ENCODE results near the gene SLC35B2.

SLC35B2 gene

GRCh38 chr6:44266347-44266746 lies 9.0 kb upstream of the SLC35B2 start:
- no peak for DNase-seq

DNA sequence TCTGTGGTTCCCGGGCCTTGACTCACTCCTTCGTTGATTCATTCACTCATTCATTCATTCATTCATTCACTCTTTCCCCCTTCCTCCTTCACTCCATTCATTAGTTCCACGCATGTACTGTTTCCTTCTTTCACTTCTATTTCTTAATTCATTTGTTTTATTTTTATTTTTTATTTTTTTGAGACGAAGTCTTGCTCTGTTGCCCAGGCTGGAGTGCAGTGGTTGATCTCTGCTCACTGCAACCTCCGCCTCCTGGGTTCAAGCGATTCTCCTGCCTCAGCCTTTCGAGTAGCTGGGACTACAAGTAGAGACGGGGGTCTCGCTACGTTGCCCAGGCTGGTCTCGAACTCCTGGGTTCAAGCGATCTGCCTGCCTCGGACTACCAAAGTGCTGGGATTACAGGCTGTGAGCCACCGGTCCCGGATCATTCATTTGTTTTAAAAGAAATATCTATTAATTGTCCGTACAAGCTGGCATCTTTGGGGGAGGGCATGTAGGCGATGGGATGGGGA lies 8.4 kb upstream of the SLC35B2 start:
- no peak for DNase-seq

GRCh38 chr6:44265007-44265721 lies 7.8 kb upstream of the SLC35B2 start, which contains the start of gene NFKBIE:
Gene NFKBIE, minus strand, starts transcription at chr6:44265551. Its CDS starts 205 bp downstream, at chr6:44265346.
- DNase-seq, result no peak

DNA sequence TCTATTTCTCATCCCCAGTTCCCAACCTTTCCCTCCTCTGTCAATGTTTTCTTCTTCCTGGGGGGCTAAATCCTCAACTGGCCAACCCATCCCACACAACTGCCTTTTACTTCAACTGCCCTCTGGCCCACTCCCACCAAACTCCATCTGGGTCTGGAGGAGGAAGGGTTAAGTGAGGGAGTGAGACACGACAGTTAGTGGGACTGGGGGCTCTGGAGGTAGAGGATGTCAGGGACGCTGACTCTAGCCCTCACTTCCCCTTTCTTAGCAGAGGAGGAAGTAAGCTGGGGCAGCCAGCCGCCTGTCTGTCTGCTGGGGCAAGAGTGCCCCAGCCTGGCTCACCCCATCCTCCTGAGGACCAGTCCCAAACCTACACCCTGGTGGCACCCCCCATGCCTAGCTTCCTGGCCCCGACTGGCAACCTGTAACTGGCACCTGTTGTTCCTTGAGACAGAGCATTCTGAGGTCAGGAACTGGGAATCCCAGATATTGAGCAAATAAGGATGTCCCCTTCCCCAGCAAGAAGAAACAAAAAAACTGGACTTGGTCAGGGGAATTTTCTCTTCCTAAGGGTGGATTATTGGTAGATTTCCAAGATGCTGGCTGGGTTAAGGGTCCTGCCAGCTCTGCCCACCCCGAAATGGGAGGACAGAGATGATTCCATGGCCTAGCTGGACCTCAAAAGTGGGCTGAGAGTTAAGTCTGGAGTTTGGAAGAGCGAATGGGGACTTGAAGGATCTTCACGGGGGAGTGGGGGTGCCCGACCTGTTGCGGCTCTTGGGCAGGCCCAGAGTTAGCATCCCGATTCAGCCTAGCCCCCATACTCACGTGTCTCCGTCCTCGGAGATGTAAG lies 7.1 kb upstream of the SLC35B2 start:
- no peak for DNase-seq

DNA sequence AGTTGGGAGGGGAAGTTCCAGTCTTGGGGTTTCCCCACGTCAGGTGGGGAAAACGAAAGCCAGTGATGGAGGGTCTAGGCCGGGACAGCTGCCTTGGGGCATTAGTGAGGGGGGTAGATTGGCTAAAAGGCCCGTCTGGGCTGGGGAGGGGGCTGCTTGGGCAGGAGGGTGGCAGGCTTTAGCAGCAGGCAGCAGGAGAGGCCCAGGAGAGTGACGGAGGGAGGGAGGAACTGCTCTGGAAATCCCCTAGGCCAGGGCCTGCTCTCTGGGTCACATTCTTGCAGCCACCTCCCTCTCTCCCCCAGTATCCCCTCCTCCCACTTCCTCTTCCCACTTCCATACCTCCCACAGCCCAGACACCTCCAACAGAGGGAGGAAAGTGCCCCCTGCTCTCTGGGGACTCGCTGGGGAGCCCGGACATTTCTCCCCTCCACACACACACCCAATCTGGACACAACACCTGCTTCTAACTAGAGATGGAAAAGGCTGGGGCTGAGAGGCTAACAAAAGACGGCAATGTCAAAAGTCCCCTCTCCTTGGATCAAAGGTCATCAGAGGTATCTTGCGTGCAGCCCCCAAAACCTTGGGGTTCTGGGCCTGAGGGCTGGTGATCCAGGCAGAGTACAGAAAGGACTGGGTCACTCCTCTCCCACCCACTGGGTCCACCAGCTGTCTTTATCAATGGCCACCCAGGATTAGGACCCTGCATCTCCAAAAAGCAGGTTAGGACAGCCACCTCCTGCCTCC lies 6.2 kb upstream of the SLC35B2 start:
- DNase-seq, result no peak

GRCh38 chr6:44262467-44263353 lies 5.4 kb upstream of the SLC35B2 start:
- no peak for DNase-seq

DNA sequence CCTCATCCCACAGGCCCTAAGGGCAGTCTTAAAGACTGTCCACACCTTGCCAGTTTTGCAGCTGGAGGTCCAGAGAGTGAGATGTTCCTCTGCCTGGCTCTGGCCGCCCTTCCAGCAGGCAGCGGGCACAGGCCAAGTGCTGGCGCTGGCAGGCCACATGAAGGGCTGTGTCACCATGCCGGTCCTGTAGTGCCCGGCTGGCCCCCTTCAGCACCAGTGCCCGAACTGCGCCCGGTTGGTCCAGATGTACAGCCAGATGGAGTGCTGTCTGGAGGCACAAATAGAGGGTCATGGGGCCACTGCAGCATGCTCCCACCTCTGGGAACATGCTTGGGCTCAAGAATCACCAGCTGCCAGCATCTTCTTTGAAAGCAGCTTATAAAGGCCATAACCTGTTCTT lies 4.3 kb upstream of the SLC35B2 start:
- DNase-seq, result no peak

DNA sequence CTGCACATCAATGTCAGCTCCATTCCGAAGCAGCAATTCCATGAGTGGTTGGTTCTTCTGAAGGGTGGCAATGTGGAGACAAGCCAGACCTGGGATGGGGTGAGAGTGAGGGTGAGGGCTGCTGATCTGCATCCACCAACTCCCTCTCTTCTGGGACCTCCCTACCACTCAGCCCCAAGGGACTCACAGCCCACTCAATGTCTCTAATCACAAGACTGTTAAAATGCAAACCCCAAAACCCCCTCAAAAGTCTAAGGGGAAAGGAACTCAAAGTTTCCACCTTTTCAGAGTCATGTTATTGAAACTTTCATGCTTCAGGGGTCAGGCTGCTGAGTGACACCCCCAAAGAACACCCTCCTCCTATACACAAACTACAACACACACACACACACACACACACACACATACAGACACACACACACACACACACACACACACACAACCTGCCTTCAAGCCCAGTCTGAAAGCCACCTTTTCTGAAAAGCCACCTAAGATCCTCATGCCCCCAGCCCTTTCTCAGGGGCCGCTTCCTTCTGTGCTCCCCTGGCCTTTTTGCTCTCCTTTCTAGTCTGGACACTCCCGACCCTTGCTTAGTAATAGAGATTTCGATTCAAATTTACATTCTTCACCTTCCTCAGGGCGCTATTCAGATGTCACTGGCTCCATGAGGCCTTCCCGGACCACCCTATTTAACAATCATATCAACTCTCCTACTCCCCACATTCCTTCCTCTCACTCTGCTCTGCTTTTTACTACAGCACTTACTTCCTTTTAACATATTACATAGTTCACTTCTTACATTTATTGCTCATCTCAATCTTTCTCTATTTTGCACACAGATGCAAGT lies 3.3 kb upstream of the SLC35B2 start:
- DNase-seq, result no peak

DNA sequence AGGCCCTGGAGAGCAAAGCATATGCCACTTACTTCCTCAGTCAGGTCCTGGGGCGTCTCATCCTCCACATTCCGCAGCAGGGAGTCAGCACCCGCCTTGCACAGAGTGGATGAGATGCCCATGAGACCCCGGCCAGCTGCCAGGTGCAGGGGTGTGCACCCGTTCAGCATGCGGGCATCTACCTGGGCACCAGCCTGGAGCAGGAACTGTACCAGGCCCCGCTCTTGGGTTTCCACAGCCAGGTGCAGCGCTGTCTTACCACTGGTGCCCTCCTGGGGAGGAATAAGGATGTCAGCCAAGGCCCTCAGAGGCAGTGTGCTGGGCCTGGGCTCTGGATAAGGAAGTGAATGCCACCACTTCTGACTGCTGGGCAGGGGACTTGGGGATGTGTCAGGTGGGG lies 2.7 kb upstream of the SLC35B2 start:
- no peak for DNase-seq

- DNase-seq, result no peak
Observed at GRCh38 chr6:44258921-44259320, 1.6 kb upstream of the SLC35B2 start.

- no peak for DNase-seq
Observed at GRCh38 chr6:44258325-44258863, 1.1 kb upstream of the SLC35B2 start.

GRCh38 chr6:44257753-44258324 lies 511 bp upstream of the SLC35B2 start:
- DNase-seq, result no peak

DNA sequence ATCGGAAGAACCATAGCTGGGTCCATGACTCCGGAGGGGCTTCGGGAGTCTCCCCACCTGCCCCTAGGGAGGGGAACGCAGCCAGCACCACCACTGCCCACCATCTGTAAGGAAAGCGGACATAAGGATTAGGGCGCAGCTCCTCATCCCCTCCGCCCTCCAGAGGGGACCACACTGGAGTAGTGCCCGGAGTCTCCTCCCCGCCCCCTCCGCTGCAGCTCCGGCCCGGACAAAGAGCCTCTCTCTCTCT lies 628 bp downstream of the SLC35B2 start:
- DNase-seq, result no peak

- no peak for DNase-seq
Observed at GRCh38 chr6:44255871-44256774, 1.2 kb downstream of the SLC35B2 start.

GRCh38 chr6:44255105-44255808 lies 2.1 kb downstream of the SLC35B2 start:
- DNase-seq, result no peak

DNA sequence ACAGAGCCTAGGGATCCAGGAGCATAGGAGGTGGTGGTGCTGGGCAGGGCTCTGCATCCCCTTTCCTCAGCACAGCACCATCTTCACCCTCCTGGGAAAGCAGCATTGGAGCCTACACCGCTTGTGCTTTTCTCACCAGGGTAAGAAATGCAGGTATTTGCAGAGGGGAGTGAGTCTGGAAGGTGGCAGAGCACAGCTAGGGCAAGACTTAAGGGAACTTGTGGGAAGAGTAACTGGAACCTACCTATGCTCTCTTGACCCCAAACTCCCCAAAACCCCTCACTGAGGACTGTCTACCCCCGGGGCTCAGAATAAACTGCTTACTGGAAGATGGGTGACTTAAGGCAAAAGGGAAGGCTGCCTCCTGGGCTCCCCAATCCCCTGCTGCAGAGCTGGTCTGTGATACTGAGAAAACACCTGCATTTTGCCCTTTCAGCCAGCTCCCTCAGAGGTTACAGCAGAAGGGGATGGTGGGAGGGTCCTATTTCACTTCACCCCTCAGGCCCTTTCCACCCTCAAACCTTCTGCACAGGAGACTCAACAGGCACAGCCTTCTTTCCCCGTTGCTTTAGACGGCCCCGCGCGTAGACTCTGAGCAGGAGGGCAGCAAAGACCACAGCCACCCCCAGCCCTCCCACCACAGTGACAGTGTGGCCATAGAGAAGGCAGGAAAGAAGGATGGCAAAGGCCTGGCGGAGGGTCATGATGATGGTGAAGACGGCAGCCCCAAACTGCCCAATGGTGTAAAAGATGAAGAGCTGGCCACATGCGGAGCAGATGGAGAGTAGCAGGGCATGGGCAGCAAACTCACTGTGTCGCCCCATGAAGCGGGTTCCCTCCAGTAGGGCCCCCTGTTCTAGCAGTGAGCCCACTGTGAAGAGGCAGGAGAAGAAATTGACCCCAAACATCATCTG lies 2.9 kb downstream of the SLC35B2 start:
- DNase-seq, result no peak

GRCh38 chr6:44253307-44254101 lies 3.8 kb downstream of the SLC35B2 start:
- no peak for DNase-seq

Measured in NCI-H2107 (cell line).